Right lobe of liver (tissue), 4 donors: ENCODE data around the gene DNAL4.

Source experiments
- POLR2A ChIP-seq: fragments of 450-650 bp; IDR thresholded peaks from one replicate; pipeline ENCODE4 v1.6.1; 2017; ENCODE audit warnings: antibody characterized with exemption, mild to moderate bottlenecking
- TF ChIP-seq, protein P1 (sequence below), 4 donors: fragments of 200-600 bp in 3 of 4; fragments of 450-650 bp in 1 of 4; IDR thresholded peaks; one replicate each; pipeline versions ENCODE4 v1.5.1 to v1.8.0; 2016 to 2022; ENCODE audit warnings: antibody characterized with exemption in 4 of 4, mild to moderate bottlenecking in 2 of 4
- donor health status: DM: no; HTN: no; CAD: no.
- donor health status: DM: no; HTN: no; CAD: no.
- donor health status: DM: no; HTN: yes; CAD: no.

- TF ChIP-seq, protein P1, sequence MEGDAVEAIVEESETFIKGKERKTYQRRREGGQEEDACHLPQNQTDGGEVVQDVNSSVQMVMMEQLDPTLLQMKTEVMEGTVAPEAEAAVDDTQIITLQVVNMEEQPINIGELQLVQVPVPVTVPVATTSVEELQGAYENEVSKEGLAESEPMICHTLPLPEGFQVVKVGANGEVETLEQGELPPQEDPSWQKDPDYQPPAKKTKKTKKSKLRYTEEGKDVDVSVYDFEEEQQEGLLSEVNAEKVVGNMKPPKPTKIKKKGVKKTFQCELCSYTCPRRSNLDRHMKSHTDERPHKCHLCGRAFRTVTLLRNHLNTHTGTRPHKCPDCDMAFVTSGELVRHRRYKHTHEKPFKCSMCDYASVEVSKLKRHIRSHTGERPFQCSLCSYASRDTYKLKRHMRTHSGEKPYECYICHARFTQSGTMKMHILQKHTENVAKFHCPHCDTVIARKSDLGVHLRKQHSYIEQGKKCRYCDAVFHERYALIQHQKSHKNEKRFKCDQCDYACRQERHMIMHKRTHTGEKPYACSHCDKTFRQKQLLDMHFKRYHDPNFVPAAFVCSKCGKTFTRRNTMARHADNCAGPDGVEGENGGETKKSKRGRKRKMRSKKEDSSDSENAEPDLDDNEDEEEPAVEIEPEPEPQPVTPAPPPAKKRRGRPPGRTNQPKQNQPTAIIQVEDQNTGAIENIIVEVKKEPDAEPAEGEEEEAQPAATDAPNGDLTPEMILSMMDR (IDR thresholded peaks at IDR 0.05): no peak
- TF ChIP-seq POLR2A: no peak
Observed at GRCh38 chr22:38823637-38824036, 29.7 kb upstream of the DNAL4 start.
